Lower leg skin (tissue), 3 donors: ENCODE measurements around the gene ZBTB33.

Experiments
- CTCF ChIP-seq, 3 donors: fragments of 450-650 bp; IDR thresholded peaks; one replicate each; pipeline ENCODE4 v1.5.1; 2016; ENCODE audit warnings: antibody characterized with exemption in 3 of 3, mild to moderate bottlenecking in 3 of 3, moderate library complexity in 2 of 3
- POLR2A ChIP-seq, 2 donors: fragments of 450-650 bp; IDR thresholded peaks; one replicate each; pipeline ENCODE4 v1.6.1; 2016 to 2017; ENCODE audit warnings: antibody characterized with exemption in 2 of 2, mild to moderate bottlenecking in 1 of 2, moderate library complexity in 1 of 2

DNA sequence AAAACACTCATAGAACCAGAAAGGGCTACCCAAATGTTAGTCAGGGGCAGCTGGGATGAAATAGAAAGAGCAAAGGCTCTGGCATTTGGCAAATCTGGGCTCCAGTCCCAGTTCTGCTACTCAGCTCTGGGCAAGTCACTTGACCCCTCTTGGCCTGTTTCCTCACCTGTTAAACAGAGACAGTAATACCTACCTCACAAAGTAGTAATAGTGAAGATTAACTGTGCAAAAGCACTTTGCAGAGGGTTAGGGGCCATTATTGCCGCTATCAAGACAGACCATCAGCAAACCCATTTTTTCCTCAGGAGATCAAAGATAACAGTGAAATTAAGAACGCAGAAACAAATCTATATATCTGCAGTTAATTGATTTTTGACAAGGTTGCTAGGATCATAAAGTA, 20.6 kb downstream of the ZBTB33 start:
- no peak for TF ChIP-seq CTCF (IDR thresholded peaks at IDR 0.05)
- TF ChIP-seq POLR2A (IDR thresholded peaks at IDR 0.05) = no peak
